GM18520 (cell line): Measurements from ENCODE around the gene NOTUM.

Experiments used
- ATAC-seq: cut with Tn5 transposase; IDR thresholded peaks from one replicate; pipeline ENCODE4 v1.9.1; 2021; ENCODE audit not compliant: unreplicated experiment

NOTUM gene

DNA sequence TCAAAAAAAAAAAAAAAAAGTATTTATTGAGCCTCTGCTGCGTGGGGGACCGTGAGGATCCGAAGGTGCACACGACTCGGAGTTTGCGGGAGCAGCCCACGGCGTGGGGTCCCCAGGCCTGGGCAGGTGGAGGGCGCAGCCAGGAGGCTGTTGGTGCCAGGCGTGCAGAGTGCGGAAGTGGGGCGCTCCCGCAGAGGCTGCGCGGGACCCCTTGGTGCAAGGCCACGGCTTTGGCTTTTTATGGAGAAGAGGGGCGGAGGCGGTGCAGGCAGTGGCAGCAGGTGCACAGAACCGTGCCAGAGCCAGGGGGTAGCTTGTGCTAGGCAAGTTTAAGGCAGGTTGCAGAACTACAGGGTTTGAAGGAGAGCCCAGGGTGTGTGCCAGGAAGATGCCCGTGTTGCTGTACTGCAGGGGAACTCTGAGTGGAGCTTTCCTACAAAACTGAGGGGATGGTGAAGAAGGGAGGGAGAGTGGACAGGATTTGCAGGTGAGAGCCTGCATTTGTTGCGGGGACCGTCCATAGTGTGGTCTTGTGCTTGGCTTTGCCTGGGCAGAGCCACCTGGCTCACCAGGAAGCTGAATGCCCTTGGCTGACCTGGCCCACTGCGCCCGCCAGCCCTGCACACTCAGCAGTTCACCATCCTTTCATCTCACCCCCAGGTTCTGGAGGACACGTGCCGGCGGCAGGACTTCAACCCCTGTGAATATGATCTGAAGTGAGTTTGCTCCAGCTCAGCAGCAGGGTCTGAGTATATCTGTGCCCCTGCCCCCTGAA lies 17.7 kb upstream of the NOTUM start:
- no peak for ATAC-seq

DNA sequence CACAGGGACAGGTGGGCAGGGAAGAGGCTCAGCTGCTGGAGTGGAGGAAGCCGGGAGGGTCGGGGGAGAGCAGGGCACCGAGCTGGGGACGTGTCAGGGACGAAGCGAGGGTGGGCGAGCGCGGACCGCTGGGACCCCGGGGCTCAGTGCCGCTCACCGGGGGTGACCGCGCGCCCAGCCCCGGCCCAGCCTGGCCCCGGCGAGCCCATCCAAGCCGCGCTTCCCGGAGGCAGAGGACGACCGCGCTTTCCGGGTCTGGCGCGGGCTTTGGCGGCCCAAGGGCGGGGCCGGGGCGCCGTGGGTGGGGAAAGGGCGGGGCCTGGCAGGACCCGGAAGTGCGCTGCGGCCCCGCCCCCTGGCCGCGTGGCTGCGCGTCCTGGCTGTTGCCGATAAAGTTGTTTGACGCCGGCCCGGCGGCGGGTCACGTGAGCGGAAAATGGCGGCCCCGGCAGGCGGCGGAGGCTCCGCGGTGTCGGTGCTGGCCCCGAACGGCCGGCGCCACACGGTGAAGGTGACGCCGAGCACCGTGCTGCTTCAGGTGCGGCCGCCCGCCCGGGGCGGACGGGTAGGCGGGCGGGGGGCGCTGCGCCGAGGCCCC lies 16.3 kb upstream of the NOTUM start, which contains the start of gene ASPSCR1:
Gene ASPSCR1, plus strand, starts transcription at position 419 of the 598 bp plus-strand sequence. Its CDS starts 18 bp downstream, at position 437.
- peak; percentile 73 for ATAC-seq

DNA sequence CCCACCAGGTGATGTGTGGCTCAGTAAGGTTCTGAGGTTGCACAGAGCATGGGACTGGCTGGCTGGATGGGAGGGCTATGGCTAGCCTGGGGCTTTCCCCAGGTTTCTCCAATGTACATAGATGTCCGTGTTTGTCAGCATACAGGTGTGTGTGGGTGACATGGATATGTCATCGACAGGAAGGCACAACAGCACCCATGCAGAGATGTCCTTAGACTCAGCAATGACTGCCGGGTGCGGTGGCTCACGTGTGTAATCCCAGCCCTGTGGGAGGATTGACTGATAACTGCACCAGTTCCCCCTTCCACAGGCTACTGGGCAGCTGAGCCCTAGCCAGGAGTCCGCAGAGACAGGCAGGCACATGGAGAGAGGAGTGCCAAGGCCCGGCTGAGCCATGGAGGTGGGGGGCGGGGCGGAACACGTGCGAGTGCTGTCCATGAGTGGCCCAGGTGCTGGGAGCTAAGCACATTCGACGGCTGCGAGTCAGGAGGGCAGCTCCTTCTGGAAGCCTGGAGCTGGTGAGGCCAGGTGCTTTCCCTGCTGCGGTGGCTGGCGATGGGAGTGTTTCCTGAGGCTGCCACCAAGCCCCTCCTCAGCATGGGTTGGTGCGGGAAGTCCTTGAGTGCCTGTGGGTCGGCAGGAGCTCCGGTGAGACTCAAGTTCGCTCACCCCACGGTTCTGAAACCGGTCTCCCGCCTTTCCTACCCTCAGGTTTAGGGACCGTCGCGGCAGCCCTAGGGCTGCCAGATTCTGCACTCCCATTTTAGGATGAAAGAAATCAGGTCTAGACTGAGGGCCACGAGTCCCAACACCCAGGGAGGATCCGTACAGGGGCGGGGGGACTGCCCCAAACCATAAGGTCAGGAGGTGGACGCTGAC lies 15.6 kb upstream of the NOTUM start:
- no peak for ATAC-seq

DNA sequence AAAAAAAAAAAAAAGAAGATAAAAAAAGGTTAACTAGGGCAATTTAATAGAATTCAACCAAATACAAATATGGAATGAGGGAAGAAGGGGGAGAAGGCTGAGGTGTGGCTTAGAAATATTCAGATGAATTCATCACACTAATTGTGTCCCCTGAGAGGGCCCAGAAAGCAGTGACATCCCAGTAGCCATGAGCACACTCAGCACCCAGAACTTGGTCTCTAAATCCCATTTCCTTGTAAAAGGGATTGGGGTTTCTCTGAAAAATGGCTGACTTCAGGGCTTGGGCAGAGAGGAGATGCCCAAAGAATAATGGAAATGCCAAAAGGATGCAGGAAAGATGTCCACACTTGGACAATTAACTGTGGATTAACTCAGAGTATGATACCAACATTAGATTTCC lies 12.4 kb upstream of the NOTUM start:
- ATAC-seq, result no peak

DNA sequence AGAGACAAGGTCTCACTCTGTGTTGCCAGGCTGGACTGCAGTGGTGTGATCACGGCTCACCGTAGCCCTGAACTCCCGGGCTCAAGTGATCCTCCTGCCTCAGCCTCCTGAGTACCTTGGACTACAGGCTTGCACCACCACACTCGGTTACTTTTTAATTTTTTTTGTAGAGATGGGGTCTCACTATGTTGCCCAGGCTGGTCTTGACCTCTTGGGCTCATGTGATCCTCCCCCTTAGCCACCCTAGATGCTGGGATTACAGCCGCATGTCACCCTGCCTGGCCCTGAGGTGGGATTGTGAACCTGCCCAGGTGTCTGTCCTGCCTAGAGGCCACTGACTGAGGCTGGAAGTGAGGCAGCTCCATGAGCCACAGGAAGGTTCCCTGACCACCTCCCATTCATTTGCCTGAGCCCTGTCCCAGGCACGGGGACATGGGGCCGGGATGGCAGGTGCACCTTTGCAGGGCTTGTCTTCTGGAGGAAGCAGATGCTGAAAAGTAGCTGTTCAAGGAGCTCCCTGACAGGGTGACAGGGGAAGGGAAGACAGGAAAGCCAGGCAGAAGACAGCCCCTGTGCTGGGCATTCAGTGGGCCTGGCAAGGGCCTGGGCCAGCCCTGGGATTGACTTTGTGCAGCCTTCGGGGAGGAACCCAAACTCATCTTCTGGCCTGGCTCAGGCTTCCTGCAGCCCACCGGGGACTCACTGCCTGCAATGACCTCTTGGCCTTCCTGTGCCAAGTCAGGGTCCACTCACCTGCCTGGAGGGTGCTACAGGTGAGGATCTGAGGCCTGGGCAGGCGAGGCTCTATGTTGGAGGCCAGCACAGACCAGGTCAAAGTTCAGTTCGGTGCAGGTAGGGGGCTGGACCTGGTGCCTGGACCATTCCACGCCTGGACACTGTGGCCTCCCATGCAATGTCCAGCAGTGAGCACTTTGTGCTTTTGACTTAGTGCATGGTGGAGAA lies 8.1 kb upstream of the NOTUM start:
- ATAC-seq, result no peak

DNA sequence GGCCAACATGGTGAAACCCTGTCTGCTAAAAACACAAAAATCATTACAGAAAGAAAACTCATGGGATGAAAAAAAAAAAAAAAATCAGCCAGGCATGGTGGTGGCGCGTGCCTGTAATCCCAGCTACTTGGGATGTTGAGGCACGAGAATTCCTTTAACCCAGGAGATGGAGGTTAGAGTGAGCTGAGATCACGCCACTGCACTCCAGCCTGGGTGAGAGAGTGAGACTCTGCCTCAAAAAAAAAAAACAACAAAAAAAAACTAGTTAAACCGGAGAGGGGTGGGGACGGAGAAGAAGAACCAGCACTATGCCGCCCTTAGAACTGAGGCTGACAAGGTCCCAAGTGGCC lies 7.4 kb upstream of the NOTUM start:
- no peak for ATAC-seq

DNA sequence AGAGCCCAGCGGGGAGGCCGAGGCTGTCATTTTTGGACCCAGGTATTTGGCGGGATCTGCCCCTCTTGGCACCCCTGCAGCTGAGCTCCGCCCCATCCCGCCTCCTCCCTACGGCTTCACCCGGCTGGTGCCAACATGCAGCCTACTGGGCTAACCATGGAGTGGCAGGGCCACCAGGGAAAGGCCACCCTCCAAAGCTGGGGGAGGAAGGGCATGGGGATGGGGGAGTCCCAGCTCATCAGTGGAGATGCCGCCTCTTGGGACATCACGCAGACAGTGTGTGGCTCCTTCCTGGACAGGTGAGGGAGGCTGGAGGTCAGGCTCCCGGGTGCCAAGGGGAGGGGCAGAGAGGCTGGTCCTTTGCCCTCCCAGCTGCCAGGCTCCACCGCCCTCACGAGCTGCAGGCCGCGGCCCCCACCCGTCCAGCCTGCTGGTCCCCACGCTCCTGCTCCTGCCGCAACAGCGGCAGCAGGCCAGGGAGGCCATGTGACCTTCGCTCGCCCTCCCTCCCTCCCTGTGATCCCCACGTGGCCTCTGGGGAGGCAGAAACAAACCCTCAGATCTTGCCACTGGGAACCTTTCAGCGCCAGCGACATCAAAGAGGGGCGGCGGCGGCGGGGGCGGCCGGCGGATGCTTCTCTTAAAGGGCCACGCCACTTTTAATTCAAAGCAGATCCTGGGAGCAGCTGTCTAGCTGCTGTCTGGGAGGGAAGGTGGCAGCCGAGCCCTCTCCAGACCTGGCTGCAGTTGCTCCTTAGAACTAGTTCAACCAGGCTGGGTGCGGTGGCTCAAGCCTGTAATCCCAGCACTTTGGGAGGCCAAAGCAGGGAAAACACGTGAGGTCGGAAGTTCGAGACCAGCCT lies 6.8 kb upstream of the NOTUM start:
- no peak for ATAC-seq

DNA sequence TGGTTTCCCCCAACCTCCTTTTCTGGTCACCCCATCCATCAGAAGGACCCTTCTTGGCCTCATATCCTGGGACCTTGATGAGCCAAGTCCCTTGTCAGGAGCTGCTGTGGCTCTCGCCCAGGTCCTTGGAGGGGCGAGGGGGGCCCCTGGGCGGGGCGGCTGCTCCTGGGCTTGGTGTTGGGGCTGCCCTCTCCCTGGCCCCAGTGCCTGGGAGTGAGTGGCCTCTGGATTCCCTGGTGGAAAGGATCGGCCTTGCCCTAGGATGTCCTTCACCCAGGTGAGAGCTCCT lies 6.2 kb upstream of the NOTUM start:
- no peak for ATAC-seq

DNA sequence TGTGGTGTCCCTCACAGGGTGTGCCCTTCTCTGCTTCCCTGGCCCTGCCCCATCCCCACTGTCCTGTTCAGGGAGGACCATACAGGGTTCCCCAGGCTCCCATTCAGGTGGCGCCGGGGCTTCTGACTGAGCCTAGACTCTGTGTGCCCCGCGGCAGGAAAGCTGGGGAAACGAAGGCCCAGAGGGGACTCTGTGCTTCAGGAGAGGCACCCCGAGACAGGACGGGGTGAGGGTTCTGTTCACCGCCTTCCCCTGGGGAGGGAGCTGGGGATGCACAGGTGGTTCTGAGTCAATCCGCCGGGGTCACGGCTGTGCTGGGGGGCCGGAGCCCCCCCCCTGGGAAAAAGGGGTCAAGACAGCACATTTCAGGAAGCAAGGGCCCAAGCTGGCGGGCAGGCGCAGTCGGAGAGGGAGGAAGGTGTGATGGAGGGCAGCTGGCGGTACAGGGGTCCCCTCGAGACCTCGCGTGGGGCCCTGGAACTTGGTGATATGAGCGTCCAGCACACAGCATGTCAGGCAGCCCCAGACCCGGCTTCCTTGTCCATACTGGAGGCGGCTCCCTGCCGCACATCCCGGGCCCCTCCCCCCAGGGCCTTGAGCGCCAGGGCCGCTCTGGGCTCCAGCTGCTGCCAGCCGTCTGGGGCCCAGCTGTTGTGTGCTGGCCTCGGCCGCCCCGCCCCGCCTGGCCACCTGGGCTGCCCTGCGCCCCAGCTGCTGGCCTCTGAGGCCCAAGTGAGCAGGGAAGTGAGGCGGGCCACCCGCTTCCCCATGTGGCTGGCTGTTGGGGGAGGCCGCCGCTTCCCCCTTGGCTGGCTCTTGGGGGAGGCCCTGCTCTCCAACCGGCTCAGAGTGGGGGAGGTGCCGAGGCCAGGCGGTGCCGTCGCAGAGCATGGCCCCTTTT lies 5.6 kb upstream of the NOTUM start:
- ATAC-seq, result no peak

DNA sequence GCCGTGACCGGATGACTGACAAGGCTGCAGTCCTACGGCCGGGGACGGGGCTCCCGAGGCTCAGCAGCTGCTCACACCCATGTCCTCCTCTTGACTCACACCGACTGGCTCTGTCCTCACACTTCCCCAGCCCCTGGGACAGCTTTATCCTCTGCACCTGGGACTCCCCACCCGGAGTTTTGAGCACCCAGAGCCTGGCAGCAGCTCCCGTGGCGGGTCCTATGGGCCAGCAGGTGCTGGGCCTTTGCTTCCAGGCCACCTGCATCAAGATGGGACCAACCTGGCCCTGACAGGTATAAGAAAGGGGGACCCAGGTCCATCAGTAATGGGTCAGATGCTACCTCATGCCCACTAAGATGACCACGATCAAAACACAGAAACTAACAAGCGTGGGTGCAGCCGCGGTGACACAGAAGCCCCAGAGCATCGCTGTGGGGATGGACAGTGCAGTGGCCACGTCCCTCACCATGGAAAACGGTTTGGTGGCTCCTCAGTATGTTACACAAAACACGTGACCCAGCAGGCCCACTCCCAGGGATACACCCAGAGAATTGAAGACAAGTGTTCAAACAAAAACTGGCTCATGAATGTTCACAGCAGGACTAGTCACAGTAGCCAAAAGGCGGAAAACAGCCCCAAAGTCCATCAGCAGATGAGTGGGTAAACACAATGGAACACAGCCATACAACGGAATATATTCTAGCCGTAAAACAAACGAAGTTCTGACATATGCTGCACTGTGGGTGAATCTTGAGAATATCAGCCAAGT lies 3.3 kb upstream of the NOTUM start:
- ATAC-seq, result no peak

DNA sequence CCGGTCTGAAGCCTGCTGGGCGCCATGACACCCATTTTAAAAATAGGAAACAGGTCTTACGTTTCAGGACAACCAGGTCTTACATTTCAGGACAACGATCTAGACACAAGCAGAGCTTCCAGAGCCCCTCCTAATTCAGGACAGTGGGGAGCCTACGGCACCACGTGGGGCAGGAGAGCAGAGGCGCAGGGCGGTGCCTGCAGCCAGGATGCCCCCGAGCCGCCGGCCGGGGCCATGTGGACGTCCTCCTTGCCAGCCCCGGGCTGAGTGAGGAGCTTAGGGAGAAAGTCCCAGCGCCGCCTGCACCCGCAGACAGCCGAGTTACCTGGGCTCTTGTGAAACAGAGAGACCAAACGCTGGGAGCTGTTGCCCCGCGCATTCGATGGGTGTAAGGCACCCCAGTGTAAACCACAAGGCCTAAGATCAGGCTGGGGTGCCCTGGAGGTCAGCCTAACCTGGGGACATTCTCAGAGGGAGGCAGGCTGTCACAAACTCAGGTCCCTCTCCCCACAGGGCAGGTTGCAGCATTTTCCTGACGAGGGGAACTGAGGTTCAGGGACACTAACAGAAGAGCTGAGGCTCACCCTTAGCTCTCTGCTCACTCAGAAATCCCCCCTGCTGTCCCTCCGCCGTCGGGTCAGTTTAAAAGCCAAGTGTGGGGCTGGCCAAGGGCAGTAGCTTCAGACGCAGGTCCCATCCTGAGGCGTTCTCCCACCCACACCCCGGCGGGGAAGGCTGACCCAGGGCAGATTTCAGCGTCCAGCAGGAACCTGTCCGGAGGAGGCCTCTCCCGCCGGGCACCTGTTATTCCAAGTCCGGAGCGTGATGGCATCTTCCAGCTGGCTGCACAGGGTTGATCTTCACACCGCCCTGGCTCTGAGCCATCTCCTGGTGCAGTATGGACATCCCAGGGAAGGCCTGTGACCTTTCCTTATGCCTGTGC lies 1.8 kb upstream of the NOTUM start:
- ATAC-seq, result no peak

DNA sequence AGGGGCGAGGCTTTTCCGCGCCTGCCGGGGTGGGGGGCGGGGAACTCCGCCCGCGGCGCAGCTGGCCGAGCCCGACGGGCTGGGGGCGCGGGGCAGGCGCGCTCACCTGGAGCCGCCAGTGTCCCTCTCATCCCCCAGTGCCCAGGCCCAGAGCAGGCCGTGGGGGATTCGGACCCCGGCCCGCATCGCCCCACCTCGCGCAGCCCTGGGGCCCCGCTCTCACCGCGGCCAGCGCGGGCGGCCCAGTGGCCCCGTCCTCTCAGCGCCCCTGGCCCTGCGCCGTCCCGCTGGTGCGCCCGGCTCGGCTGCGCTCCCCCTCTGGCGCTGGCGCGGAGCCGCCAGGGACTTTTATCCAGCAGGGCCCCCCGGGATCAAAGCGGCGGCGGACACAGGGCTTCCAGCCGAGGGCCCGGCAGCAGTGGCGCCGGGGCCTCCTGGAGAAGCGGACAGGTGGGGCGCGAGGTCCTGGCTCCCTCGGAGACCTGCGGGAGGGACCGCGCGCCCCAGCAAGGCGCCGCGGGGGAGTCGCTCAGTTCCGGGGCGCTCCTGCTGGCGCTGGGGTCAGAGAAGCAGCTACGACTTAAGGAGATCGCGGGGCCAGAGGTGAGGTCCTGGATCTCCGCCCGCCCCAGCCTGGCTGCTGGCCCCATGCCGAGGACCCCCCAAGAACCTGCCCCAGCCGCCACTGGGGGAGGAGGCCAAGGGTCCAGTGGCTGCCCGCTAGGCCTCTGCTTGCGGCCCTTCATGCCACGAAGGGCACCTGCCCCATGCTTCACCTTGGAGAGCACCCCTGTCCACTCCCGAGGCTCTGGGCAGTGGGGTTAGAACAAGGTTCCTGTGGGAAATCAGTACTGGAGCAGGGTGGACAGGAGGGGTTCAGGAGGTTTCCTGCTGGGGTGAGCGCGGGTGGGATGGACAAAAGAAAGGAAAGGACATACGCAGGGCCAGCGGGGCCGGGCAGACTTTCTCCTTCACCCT lies 823 bp upstream of the NOTUM start:
- ATAC-seq, result no peak

DNA sequence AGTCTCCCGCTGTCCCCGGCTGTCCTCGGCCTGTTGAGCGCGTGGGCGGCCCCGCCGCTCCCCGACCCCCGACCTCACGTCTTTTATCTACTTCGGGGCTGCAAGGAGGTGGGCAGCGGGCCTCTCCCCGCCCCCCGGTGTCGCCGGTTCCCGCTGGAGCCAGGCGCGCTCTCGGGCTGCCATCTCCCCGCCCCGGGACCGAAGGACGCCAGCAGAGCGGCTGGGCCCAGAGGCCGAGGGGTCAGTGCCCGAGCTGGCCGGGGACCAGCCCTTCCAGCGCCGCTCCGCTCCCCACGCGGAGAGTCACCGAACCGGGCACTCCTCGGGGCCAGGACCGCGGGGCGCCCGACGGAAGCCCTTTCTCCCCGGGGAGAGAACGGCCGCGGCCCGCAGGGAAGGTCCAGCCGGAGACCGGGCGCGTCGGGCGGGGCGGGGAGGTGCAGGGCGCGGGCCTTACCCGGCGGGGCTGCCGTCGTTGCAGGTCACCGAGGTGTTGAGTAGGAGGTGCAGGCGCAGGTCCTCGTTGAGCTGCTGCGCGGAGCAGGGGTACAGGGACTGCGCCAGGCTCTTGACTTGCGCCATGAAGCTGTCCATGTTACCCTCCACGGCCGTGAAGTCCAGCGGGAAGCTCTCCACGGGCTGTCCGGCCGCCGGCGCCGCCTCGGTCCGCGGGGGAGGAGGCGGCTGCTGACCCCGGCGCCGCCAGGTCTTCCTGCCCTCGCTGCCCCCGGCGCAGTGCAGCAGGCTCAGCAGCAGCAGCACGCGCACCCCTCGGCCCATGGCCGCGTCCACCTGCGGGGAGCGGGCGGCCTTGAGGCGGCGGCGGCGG lies 643 bp downstream of the NOTUM start:
- no peak for ATAC-seq

DNA sequence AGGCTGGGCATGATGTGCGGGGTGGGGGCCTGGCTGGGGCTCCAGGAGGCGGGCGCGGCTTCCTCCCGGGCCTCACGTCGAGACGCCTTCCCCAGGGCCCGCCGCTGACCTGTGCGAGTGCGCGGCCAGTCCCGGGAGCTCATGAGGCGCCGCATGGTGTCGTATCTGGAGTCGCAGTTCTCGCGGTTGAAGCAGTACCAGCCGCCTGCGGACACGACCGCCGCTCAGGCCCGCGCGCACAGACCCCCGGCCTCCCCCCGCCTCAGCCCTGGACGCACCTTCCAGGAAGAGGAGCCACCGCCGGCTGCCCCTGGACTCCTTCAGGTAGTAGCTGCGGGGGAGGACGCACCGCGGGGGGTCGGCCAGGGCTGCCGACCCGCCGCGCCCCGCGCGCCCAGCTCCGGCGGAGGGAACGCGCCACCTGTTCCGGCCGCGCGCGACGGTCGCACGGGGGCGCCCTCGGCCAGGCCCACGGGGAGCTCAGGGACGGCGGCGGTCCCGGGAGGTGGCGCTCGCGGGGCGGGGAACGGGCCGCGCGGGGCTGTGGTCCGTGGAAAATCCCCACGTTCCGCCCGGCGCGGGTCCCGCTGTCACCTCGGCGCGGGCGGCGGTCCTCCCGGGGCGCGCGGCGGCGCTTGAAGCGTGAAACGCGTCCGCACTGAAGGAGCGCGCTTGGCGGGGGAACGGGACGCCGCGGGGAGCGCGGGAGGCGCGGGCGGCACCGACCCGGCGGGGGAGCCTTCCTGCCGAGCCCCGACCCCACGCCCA lies 1.4 kb downstream of the NOTUM start:
- no peak for ATAC-seq
